Measurements from ENCODE around the gene PCDH9.

Gene PCDH9

DNA sequence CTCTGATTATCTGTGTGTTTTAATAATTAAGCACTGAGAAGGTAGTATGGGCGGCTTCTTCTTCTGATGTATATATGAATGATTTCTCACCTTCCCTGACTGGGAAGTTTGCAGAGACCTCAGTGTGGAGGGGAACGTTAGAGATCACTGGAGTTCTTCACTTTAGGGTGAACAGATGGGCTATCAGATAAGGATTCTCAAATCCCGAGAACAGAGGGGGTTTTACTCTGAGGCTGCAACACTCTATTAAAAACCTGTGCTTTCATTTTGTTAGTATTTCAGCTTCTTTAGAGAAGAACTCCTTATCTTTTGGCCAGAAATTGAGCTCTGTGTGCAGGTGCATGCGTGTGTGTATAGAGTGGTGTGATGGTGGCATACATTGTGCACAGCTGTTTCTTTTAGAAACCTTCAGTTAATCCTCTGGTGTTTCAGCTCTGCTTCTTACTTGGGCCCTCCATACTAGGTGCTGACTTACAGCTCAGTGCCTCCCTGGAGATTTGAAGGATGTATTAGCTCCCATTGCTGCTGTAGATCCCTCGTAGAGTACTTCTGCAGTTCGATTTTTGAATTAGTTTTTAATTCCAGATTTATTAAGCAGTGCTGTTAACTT is 45.3 kb upstream of the PCDH9 start:
- Histone ChIP-seq H3K9me3 (ENCODE audit: insufficient read depth, low read length) (peaks cover 3% of the 10 kb centered on the region; the same call in 1 of the 2 replicates), H3K27me3 (ENCODE audit: low read depth, low read length) (no peaks in the 10 kb centered on the region), H3K4me2 (ENCODE audit: low read length) (no peak overlapping the region), H3K4me3 (ENCODE audit: low read length) (no peak overlapping the region), H2AFZ (ENCODE audit: low read depth, low read length) (no peak overlapping the region), H3K4me1 (ENCODE audit: low read length) (no peaks in the 10 kb centered on the region), H4K20me1 (ENCODE audit: insufficient read depth, low read length) (no peaks in the 10 kb centered on the region), H3K27ac (ENCODE audit: low read length) (no peak overlapping the region), H3K79me2 (ENCODE audit: low read length) (no peaks in the 10 kb centered on the region), H3K36me3 (replicated peaks; ENCODE audit: low read depth, low read length) (no peaks in the 10 kb centered on the region), H3K9ac (ENCODE audit: low read length) (no peak overlapping the region)
- TF ChIP-seq CTCF (IDR thresholded peaks at IDR 0.05; ENCODE audit: low read depth, low read length) (no peak), EZH2phosphoT487 (IDR thresholded peaks at IDR 0.05; ENCODE audit: low read depth) (no peak)

DNA sequence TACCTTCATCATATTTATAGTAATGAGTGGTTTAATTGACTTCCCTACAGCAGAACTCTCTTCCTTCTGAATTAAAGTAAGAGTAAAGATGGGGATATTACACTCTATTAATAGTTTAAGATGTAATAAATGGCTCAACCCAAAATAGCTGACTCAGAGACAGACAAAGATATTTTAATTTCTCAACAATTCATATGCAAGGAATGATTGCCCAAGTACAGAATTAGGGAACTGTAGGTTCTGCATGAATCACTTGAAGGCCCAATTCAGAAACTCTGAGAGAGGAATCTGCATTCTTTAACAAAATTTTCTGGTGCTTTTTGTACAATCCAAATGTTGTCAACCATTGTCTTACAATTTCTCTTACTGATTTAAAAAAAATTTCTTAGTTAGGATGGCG is 42.9 kb upstream of the PCDH9 start:
- Histone ChIP-seq H3K9me3 (ENCODE audit: insufficient read depth, low read length) (peaks cover 3% of the 10 kb centered on the region; the same call in 1 of the 2 replicates), H3K27ac (ENCODE audit: low read length) (no peak overlapping the region), H3K79me2 (ENCODE audit: low read length) (no peaks in the 10 kb centered on the region), H3K4me2 (ENCODE audit: low read length) (no peak overlapping the region), H2AFZ (ENCODE audit: low read depth, low read length) (no peak overlapping the region), H3K36me3 (replicated peaks; ENCODE audit: low read depth, low read length) (no peaks in the 10 kb centered on the region), H3K4me1 (ENCODE audit: low read length) (no peaks in the 10 kb centered on the region), H3K9ac (ENCODE audit: low read length) (no peak overlapping the region), H3K27me3 (ENCODE audit: low read depth, low read length) (no peaks in the 10 kb centered on the region), H3K4me3 (ENCODE audit: low read length) (no peak overlapping the region), H4K20me1 (ENCODE audit: insufficient read depth, low read length) (no peaks in the 10 kb centered on the region)
- TF ChIP-seq EZH2phosphoT487 (IDR thresholded peaks at IDR 0.05; ENCODE audit: low read depth) (no peak), CTCF (IDR thresholded peaks at IDR 0.05; ENCODE audit: low read depth, low read length) (no peak)

DNA sequence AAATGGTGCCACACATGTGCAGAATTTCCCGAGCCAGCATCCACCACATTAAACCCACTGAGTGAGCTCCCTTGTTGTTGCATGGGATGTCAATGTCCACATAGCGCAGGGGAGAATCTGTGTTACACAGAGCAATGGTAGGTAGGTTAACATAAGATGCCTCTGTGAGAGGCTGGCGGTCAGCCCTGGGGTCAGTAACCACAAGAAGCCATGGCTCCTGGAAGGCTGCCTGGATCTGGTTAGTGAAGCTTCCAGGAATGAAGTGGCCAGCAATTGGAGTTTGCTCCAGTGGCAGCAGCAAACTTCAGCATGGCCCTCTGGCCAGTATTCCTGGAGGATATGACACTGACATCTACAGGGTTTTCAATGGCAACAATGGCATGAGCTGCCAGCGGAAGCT is 37.0 kb upstream of the PCDH9 start:
- Histone ChIP-seq H3K27me3 (ENCODE audit: low read depth, low read length) (no peaks in the 10 kb centered on the region), H3K27ac (ENCODE audit: low read length) (no peak overlapping the region), H3K9me3 (ENCODE audit: insufficient read depth, low read length) (no peaks in the 10 kb centered on the region), H3K4me2 (ENCODE audit: low read length) (no peak overlapping the region), H3K4me1 (ENCODE audit: low read length) (no peaks in the 10 kb centered on the region), H3K36me3 (replicated peaks; ENCODE audit: low read depth, low read length) (no peaks in the 10 kb centered on the region), H3K4me3 (ENCODE audit: low read length) (no peak overlapping the region), H3K79me2 (ENCODE audit: low read length) (no peaks in the 10 kb centered on the region), H2AFZ (ENCODE audit: low read depth, low read length) (no peak overlapping the region), H3K9ac (ENCODE audit: low read length) (no peak overlapping the region), H4K20me1 (ENCODE audit: insufficient read depth, low read length) (no peaks in the 10 kb centered on the region)
- TF ChIP-seq CTCF (IDR thresholded peaks at IDR 0.05; ENCODE audit: low read depth, low read length) (no peak), EZH2phosphoT487 (IDR thresholded peaks at IDR 0.05; ENCODE audit: low read depth) (no peak)

- H3K4me3 ChIP-seq (ENCODE audit: low read length) = no peak overlapping the region
- H2AFZ ChIP-seq (ENCODE audit: low read depth, low read length) = no peak overlapping the region
- no peaks in the 10 kb centered on the region for H3K36me3 ChIP-seq (replicated peaks; ENCODE audit: low read depth, low read length)
- H3K27ac ChIP-seq (ENCODE audit: low read length) = no peak overlapping the region
- no peaks in the 10 kb centered on the region for H4K20me1 ChIP-seq (ENCODE audit: insufficient read depth, low read length)
- peak overlapping the region; percentile 35 for H3K4me2 ChIP-seq (ENCODE audit: low read length)
- no peaks in the 10 kb centered on the region for H3K27me3 ChIP-seq (ENCODE audit: low read depth, low read length)
- TF ChIP-seq EZH2phosphoT487 (IDR thresholded peaks at IDR 0.05; ENCODE audit: low read depth) (no peak), CTCF (IDR thresholded peaks at IDR 0.05; ENCODE audit: low read depth, low read length) (no peak)
- no peaks in the 10 kb centered on the region for H3K9me3 ChIP-seq (ENCODE audit: insufficient read depth, low read length)
- H3K79me2 ChIP-seq (ENCODE audit: low read length) = no peaks in the 10 kb centered on the region
- H3K9ac ChIP-seq (ENCODE audit: low read length) = no peak overlapping the region
- H3K4me1 ChIP-seq (ENCODE audit: low read length) = peaks cover 31% of the 10 kb centered on the region
Measured at GRCh38 chr13:67259208-67259607, 29.1 kb upstream of the PCDH9 start.

Data from OCI-LY3 (cell line).